GM19324 (cell line): ENCODE results near the gene SPEF1.

Source experiments
- ATAC-seq: cut with Tn5 transposase; IDR thresholded peaks from one replicate; pipeline ENCODE4 v1.9.1; 2021; ENCODE audit warnings: mild to moderate bottlenecking, moderate library complexity; ENCODE audit not compliant: unreplicated experiment, low FRiP score

Gene SPEF1

GRCh38 chr20:3751305-3751674 is 30.0 kb downstream of the SPEF1 start:
- ATAC-seq = no peak

GRCh38 chr20:3749689-3750531 is 31.3 kb downstream of the SPEF1 start:
- no peak for ATAC-seq

DNA sequence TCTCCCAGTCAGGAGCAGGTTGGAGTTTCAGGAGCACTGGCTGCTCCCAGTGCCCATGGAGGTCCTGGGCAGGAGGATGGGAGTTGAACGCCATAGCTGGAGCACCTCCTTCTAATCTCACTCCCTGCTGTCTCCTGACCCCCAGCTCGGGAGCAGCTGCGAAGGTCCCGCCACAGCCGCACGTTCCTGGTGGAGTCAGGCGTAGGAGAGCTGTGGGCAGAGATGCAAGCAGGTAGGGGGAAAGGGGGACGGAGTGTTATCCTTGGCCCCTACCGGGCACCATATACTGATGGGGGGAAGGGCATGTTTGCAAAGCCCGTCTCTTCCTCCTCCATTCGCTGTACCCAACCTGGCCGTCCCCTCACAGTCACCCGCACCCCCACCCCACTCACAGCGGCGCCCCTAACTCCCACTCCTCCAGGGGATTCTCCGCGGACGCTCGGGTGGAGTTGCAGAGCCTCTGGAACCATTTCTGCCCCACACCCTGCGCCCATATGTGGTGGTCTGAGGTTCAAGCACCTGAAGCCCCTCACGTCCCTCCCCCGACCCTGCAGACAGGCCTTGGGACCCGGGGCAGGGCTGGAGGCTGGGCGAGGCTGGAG is 32.1 kb downstream of the SPEF1 start:
- no peak for ATAC-seq

- ATAC-seq = no peak
Measured at GRCh38 chr20:3748073-3748472, 33.2 kb downstream of the SPEF1 start.

GRCh38 chr20:3747471-3747870 is 33.8 kb downstream of the SPEF1 start:
- no peak for ATAC-seq

GRCh38 chr20:3745686-3746173 is 35.5 kb downstream of the SPEF1 start:
- no peak for ATAC-seq

DNA sequence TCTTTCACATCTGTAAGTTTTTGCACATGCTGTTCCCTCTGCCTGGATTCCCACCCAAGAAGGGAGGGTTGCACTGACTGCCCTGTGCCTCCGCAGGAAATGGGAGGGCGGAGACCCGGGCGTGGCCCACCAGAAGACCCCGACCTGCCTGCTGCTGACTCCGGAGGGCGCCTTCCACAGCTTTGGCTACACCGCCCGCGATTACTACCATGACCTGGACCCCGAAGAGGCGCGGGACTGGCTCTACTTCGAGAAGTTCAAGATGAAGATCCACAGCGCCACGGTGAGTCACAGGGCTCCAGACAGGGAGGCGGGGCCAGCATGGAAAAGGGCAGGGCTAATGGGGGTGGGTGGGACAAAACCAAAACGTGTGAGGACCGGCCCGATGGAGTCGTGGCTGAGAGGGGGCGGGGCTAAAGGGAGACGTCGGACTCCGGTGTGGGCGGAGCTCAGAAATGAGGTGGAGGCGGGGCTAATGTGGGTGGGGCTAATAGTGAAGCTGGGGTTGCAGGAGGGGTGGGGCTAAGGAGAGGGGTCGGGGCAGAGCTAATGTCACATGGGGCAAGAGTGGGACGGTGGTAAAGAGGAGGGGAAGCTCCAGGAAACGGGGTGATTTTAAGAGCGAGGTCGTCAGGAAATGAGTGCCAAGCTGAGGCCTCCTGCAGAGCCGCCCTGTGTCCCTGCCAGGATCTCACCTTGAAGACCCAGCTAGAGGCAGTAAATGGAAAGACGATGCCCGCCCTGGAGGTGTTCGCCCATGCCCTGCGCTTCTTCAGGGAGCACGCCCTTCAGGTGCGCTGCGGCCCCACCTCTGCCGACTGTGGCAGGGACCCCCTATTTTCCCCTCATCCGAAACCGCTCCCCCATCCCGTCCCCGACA is 36.2 kb downstream of the SPEF1 start:
- no peak for ATAC-seq

DNA sequence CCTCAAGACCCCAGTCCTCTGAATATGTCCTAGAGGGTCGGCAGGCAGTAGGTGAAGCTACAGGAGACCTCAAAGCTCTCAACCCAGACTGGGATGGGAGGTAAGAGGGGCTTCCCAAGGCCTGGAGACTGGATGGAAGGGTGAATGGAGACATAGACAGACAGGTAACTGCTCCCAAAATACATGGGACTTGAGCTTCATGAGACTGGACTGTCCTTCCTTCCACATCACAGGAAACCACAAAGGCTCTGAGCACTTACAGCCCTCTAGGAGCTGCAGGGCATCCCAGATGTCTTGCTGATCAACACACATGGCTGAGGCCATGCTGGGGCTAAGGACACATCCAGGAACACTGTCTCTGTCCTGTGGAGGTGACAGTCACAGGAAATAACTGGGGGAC is 37.2 kb downstream of the SPEF1 start:
- ATAC-seq = no peak

- ATAC-seq = no peak
Measured at GRCh38 chr20:3743251-3743650, 38.0 kb downstream of the SPEF1 start.

- ATAC-seq = no peak
Measured at GRCh38 chr20:3741836-3742458, 39.3 kb downstream of the SPEF1 start.

- ATAC-seq = no peak
Measured at GRCh38 chr20:3740615-3741301, 40.5 kb downstream of the SPEF1 start.

DNA sequence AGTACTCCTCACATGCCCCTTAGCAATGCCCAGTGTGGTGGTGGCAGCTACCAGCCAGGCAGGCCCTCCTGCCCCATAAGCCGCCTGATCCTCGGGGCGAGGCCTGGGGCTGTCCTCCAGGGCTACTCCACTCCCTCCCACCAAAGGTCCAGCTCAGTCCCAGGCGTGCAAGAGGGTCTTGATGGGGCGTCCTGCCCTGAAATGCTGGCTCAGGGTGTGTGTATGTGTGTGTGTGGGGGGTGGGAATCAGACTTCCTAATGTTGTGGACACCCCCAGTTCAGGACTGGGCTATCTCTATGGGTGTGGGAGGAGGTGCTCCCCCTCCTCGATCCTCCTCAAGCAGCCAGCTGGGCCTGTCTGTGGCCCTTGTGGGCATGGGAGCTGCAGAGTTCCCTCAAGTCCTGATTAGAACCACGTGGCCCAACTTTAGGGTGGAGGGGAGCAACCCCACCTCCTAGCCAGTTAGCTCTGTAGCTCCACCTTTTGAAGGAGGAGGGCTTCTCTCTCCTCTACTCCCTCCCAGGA is 41.3 kb downstream of the SPEF1 start:
- ATAC-seq = no peak

- ATAC-seq = no peak
Measured at GRCh38 chr20:3739054-3739925, 42.0 kb downstream of the SPEF1 start.

DNA sequence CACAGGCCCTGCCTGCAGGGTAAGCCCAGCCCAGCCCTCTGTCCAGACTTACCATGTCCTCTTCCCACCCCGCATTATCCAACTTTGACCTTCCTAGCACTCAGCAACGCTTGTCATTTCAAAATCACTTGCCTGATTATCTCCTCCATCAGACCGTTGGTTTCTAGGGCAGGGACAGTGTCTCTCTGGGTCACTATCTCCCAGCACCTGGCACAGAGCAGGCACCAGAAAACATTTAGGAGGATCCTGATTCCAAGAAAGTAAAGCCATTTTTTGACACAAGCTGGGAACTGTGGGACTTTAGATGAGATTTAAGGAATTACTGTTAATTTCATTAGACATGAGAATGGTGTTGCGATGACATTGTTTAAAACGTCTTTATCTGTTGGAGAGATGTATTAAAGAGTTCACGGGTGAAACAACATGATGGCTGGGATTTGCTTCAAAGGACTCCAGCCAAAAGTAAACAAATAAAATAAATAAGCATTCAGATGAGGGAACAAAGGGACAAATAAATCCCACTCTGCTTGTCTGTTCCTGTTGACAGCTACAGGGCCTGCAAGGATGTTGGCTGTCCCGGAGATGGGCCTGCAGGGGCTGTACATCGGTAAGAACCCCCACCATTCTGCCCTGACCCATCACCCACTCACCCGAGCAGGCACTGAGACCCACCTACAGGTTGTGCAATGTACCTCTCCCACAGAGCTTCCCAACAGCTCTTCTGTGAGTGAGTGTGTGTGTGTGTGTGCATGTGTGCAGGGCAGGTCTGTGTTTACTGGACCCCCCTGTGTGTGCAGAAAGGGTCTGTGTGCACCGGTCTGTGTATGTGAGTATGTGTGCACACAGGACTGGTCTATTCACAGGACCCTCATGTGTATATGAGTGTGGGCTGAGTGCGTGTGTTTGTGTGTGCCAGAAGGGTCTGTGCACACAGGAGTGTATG is 42.9 kb downstream of the SPEF1 start:
- no peak for ATAC-seq

GRCh38 chr20:3735768-3736167 is 45.5 kb downstream of the SPEF1 start:
- ATAC-seq = no peak

GRCh38 chr20:3734111-3734843 is 47.0 kb downstream of the SPEF1 start:
- no peak for ATAC-seq
